ENCODE results near the gene DCBLD1. TPM values are rescaled to one million over a fixed set of nuclear protein-coding genes. Genes with fewer than 3 reads are reported as not detected.
A peak's percentile ranks its signal among the peaks of the same experiment; 100 is the strongest.
"Not testable (repeated sequence)": the region's sequence is repeated elsewhere in the genome, so short reads cannot be mapped to it uniquely, and the experiment has no call there.

Gene DCBLD1
- total and polyA plus RNA-seq, 9 of the 15 experiments (the other 6 are each of a cell fraction or from before 2014, with no cell fraction given), result 0.80 to 8.5 (median 6.8) TPM

DNA sequence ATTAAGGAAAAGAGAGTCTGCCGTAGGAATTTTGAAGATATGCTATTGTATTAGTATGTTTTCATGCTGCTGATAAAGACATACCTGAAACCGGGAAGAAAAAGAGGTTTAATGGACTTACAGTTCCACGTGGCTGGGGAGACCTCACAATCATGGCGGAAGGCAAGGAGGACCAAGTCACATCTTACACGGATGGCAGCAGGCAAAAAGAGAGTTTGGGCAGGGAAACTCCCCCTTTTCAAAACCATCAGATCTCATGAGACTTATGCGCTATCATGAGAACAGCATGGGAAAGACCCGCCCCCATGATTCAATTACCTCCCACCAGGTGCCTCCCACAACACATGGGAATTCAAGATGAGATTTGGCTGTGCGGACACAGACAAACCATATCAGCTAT lies 40.2 kb upstream of the DCBLD1 start:
- in situ Hi-C loops (cut with MboI); CTCF ChIA-PET (ENCODE audit: low intra/inter-chr PET ratio): not testable (repeated sequence)

DNA sequence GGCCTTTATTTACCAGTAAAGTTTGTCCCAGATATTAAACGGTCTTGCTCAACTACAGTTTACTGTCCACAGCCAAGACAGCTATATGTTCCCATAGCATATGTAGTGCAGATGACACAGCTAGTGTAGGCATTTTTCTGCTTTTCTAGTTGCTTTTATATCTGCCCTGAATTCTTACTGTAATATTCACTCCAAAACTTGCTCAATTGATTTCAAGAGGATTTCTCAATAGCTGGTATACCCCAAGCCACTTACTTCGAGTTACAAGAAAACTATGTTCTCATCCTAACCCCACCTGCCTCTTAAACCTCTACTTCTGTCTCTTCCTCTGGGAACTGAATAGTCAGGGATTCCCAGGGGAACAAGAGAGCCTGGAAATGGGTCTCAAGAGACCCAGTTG lies 37.9 kb upstream of the DCBLD1 start:
- H3K79me2 ChIP-seq (ENCODE audit: control insufficient read depth, insufficient read depth, low read length), result no peaks in the 10 kb centered on the region
- H3K4me3 ChIP-seq, result no peak overlapping the region
- in situ Hi-C loops (cut with MboI) (no loop called here), intact Hi-C loops (cut with micrococcal nuclease) (loop anchor here (10.0 kb wide), 2 partner anchors 390 to 470 kb away; no protein-coding TSS in a partner anchor)
- H3K4me1 ChIP-seq (replicated peaks in 1 of 2; ENCODE audit: control insufficient read depth in 2 of 2, insufficient read depth in 2 of 2, low read length in 2 of 2), result no peaks in the 10 kb centered on the region
- ATAC-seq (no peak), FAIRE-seq (peak; percentile 6), DNase-seq (ENCODE audit: extremely low read depth in 1 of 4, low spot score in 3 of 4) (no peak)
- H3K36me3 ChIP-seq (ENCODE audit: control insufficient read depth, insufficient read depth, low read length), result no peaks in the 10 kb centered on the region
- H3K9ac ChIP-seq (ENCODE audit: insufficient read depth in 1 of 2, low read depth in 2 of 2, low read length in 2 of 2), result no peak overlapping the region
- H3K9me3 ChIP-seq (replicated peaks; ENCODE audit: control insufficient read depth, insufficient read depth, low read depth, low read length), result no peaks in the 10 kb centered on the region
- no peak overlapping the region for H3K4me2 ChIP-seq (ENCODE audit: insufficient read depth, low read length)
- H3K27ac ChIP-seq (ENCODE audit: extremely low read depth, low read depth, low read length), result no peak overlapping the region
- TF ChIP-seq MBD2 (IDR thresholded peaks at IDR 0.05; ENCODE audit: borderline replicate concordance, low read depth) (no peak), ZNF197 (CRISPR knock-in tag; IDR thresholded peaks at IDR 0.05; ENCODE audit: low read depth) (no peak), NEUROD1 (IDR thresholded peaks at IDR 0.05; ENCODE audit: borderline replicate concordance, low read depth, low read length, partially characterized antibody) (no peak), ZBTB17 (CRISPR knock-in tag; IDR thresholded peaks at IDR 0.05) (no peak), TCF7 (IDR thresholded peaks at IDR 0.05; ENCODE audit: borderline replicate concordance) (no peak), NRF1 (conservative IDR thresholded peaks at IDR 0.05 in 1 of 2, IDR thresholded peaks at IDR 0.05 in 1 of 2) (no peak), ETV1 (tag; conservative IDR thresholded peaks at IDR 0.05; ENCODE audit: low read depth) (no peak), OTX1 (CRISPR knock-in tag; IDR thresholded peaks at IDR 0.05) (no peak), RCOR1 (IDR thresholded peaks at IDR 0.05; ENCODE audit: borderline replicate concordance in 1 of 2, low read depth in 2 of 2, low read length in 2 of 2) (no peak), POLR3G (IDR thresholded peaks at IDR 0.05; ENCODE audit: extremely low read depth, insufficient read length, insufficient replicate concordance) (no peak)
- TF ChIP-seq, protein P1, sequence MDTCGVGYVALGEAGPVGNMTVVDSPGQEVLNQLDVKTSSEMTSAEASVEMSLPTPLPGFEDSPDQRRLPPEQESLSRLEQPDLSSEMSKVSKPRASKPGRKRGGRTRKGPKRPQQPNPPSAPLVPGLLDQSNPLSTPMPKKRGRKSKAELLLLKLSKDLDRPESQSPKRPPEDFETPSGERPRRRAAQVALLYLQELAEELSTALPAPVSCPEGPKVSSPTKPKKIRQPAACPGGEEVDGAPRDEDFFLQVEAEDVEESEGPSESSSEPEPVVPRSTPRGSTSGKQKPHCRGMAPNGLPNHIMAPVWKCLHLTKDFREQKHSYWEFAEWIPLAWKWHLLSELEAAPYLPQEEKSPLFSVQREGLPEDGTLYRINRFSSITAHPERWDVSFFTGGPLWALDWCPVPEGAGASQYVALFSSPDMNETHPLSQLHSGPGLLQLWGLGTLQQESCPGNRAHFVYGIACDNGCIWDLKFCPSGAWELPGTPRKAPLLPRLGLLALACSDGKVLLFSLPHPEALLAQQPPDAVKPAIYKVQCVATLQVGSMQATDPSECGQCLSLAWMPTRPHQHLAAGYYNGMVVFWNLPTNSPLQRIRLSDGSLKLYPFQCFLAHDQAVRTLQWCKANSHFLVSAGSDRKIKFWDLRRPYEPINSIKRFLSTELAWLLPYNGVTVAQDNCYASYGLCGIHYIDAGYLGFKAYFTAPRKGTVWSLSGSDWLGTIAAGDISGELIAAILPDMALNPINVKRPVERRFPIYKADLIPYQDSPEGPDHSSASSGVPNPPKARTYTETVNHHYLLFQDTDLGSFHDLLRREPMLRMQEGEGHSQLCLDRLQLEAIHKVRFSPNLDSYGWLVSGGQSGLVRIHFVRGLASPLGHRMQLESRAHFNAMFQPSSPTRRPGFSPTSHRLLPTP (IDR thresholded peaks at IDR 0.05; ENCODE audit: borderline replicate concordance, extremely low read depth, insufficient read length), result no peak
- no TSS peak for BruUV-seq (replicated peaks)
- no peaks in the 10 kb centered on the region for H3K9me1 ChIP-seq (ENCODE audit: control insufficient read depth, insufficient read depth, low read length)
- no peak overlapping the region for H2AFZ ChIP-seq (ENCODE audit: low read depth, low read length)
- ChIA-PET CTCF (ENCODE audit: low intra/inter-chr PET ratio) (no interaction called here), POLR2A (interaction anchor here (1.0 to 1.4 kb wide), 2 partner anchors 10 to 112 kb away, joined by 3 to 4 read pairs; no protein-coding TSS in a partner anchor)
- 3% methylated on average over 2 of the region's 2 CpGs for WGBS (ENCODE audit: insufficient coverage, low coverage, missing lambda C conversion rate)
- H4K20me1 ChIP-seq (replicated peaks; ENCODE audit: control insufficient read depth, insufficient read depth, low read length), result no peaks in the 10 kb centered on the region
- peaks cover 5 to 15% of the 10 kb centered on the region in 2 experiments; a peak in 3 of 5 replicates for H3K27me3 ChIP-seq (ENCODE audit: control insufficient read depth in 2 of 2, insufficient read depth in 2 of 2, low read length in 2 of 2)

More for the DNA sequence above, 40.2 kb upstream of the DCBLD1 start:
- POLR2A ChIA-PET; H3K27me3 ChIP-seq (ENCODE audit: control insufficient read depth in 2 of 2, insufficient read depth in 2 of 2, low read length in 2 of 2); H3K9me1 ChIP-seq (ENCODE audit: control insufficient read depth, insufficient read depth, low read length); DNase-seq (ENCODE audit: extremely low read depth in 1 of 4, low spot score in 3 of 4); H3K9me3 ChIP-seq (replicated peaks; ENCODE audit: control insufficient read depth, insufficient read depth, low read depth, low read length); H4K20me1 ChIP-seq (replicated peaks; ENCODE audit: control insufficient read depth, insufficient read depth, low read length); H3K27ac ChIP-seq (ENCODE audit: extremely low read depth, low read depth, low read length); BruUV-seq (replicated peaks); H3K4me3 ChIP-seq; H3K4me2 ChIP-seq (ENCODE audit: insufficient read depth, low read length); FAIRE-seq; H3K36me3 ChIP-seq (ENCODE audit: control insufficient read depth, insufficient read depth, low read length); H3K4me1 ChIP-seq (replicated peaks in 1 of 2; ENCODE audit: control insufficient read depth in 2 of 2, insufficient read depth in 2 of 2, low read length in 2 of 2); H3K79me2 ChIP-seq (ENCODE audit: control insufficient read depth, insufficient read depth, low read length); H2AFZ ChIP-seq (ENCODE audit: low read depth, low read length); H3K9ac ChIP-seq (ENCODE audit: insufficient read depth in 1 of 2, low read depth in 2 of 2, low read length in 2 of 2); ATAC-seq: not testable (repeated sequence)
- 0 out of 2 replicates have a peak, but pooled peaks have one; percentile 57 for TF ChIP-seq ZNF431 (CRISPR knock-in tag; IDR thresholded peaks at IDR 0.05)
- WGBS (ENCODE audit: insufficient coverage, low coverage, missing lambda C conversion rate), result 4% methylated on average over 8 of the region's 8 CpGs
- intact Hi-C loops (cut with micrococcal nuclease), result loop anchor here (10.0 kb wide), 2 partner anchors 392 to 468 kb away; no protein-coding TSS in a partner anchor
